AG04450 (cell line): Measurements from ENCODE around the gene MTRF1L. TPM values are rescaled to one million over a fixed set of nuclear protein-coding genes. Genes with fewer than 3 reads are reported as not detected.
A peak's percentile ranks its signal among the peaks of the same experiment; 100 is the strongest.
"Not testable (repeated sequence)": the region's sequence is repeated elsewhere in the genome, so short reads cannot be mapped to it uniquely, and the experiment has no call there.

Source experiments
- CTCF ChIA-PET: fragments of 300-600, 350-600 bp; formaldehyde crosslinking; extraction: SDS; loops from one replicate; lab custom pipeline; 2022; ENCODE audit warnings: antibody characterized with exemption, inconsistent platforms; lab: Charles Lee
- POLR2A ChIA-PET: fragments of 350-600 bp; formaldehyde crosslinking; extraction: SDS; loops from one replicate; lab custom pipeline; 2021; ENCODE audit warnings: antibody characterized with exemption, inconsistent platforms; lab: Yijun Ruan, JAX
- DNase-seq: peaks from one replicate; pipeline ENCODE4 v3.0.0-alpha.2; 2011; ENCODE audit warnings: low read depth, low spot score
- H3K27ac ChIP-seq: one replicate; pipeline ENCODE4 v1.5.1; 2012; ENCODE audit warnings: low read depth, low read length, control low read depth
- H3K27me3 ChIP-seq: one replicate; pipeline ENCODE4 v1.6.0; 2012; ENCODE audit warnings: low read length; ENCODE audit not compliant: control insufficient read depth, insufficient read depth
- H3K4me3 ChIP-seq: 2 replicates; pipeline ENCODE4 v1.5.1; 2011; ENCODE audit warnings: mild to moderate bottlenecking, low read depth, low read length, control low read depth
- H3K9me3 ChIP-seq: 2 replicates; pipeline ENCODE4 v1.5.1; 2012; ENCODE audit warnings: low read length; ENCODE audit not compliant: control insufficient read depth, insufficient read depth
- polyA plus RNA-seq: library from polyadenylated mRNA; depleted of rRNA; stranded (reverse); fragments of >200 nt; gene quantifications from 2 replicates; pipeline ENCODE4 v1.2.3, GENCODE V29; 2011
- TF ChIP-seq, protein P1 (sequence below): IDR thresholded peaks from 2 replicates; pipeline ENCODE4 v1.5.1; 2011; ENCODE audit warnings: low read depth, low read length, control low read depth, inconsistent platforms

Gene MTRF1L
- polyA plus RNA-seq, 1 experiment: 23.7 TPM

DNA sequence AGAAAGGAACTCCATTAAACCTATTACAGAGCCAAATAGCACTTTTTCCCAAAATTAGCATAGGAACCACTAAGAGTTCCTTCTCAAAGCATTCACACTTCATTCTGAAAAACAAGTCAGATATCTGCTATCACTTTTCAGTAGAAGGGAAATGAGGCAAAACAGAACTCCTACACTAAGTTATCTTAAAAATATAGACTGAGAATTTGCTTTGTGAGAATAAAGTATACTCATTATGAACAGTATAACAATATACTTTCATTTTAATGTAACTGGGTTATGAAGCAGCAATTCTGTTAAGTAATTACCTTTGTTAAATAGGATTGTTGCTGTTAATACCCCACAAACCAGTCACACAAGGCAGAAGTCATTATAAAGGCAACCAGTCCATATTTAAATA is 8.7 kb downstream of the MTRF1L start:
- no peak overlapping the region for H3K27ac ChIP-seq
- no peak overlapping the region for H3K4me3 ChIP-seq
- ChIA-PET POLR2A (no interaction called here), CTCF (no interaction called here)
- no peaks in the 10 kb centered on the region for H3K27me3 ChIP-seq
- H3K9me3 ChIP-seq: no peaks in the 10 kb centered on the region
- TF ChIP-seq, protein P1, sequence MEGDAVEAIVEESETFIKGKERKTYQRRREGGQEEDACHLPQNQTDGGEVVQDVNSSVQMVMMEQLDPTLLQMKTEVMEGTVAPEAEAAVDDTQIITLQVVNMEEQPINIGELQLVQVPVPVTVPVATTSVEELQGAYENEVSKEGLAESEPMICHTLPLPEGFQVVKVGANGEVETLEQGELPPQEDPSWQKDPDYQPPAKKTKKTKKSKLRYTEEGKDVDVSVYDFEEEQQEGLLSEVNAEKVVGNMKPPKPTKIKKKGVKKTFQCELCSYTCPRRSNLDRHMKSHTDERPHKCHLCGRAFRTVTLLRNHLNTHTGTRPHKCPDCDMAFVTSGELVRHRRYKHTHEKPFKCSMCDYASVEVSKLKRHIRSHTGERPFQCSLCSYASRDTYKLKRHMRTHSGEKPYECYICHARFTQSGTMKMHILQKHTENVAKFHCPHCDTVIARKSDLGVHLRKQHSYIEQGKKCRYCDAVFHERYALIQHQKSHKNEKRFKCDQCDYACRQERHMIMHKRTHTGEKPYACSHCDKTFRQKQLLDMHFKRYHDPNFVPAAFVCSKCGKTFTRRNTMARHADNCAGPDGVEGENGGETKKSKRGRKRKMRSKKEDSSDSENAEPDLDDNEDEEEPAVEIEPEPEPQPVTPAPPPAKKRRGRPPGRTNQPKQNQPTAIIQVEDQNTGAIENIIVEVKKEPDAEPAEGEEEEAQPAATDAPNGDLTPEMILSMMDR: no peak
- DNase-seq: no peak

DNA sequence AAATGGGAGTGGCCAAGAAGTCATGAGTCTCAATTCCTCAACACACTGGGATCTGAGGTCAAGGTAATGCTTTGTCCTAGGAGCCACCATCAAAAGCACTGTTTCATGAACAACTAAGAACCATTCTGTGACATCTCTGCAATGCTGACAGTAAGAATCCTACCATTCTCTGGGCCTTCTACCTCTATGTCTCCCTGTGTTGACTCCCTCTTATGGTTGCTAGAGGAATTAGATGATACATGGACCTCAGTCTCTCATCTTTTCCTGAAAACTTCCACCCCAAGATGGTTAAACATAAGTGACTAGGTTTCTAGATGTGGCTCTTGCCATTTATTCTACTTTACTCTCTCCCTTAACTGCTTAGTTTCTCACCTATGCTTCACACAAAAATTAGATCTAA is 9.1 kb downstream of the MTRF1L start:
- Histone ChIP-seq H3K9me3 (no peaks in the 10 kb centered on the region), H3K27me3 (no peaks in the 10 kb centered on the region), H3K4me3 (no peak overlapping the region), H3K27ac (no peak overlapping the region)
- TF ChIP-seq, protein P1: no peak
- DNase-seq: no peak
- CTCF ChIA-PET: no interaction called here
- POLR2A ChIA-PET: no interaction called here

DNA sequence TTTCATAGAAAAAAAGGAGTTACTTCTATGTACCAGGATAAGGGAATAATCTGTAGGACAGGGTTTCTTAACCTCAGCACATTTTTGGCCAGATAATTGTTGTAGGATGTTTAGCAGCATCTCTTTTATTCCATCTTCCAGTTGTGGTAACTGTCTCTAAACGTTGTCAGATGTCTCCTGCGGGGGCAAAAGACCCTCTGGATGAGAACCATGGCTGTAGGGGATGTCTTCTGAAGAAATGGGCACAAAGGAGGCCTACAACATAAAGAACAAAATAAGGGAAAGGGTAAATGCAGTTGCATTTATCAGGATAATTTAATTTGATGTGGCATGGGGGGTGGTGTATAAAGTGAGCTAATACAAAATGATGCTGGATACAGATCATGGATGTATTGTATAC is 15.5 kb downstream of the MTRF1L start:
- Histone ChIP-seq H3K4me3 (no peak overlapping the region), H3K27me3 (no peaks in the 10 kb centered on the region), H3K27ac (no peak overlapping the region), H3K9me3 (no peaks in the 10 kb centered on the region; the same call in 1 of the 2 replicates)
- TF ChIP-seq, protein P1: no peak
- ChIA-PET POLR2A (no interaction called here), CTCF (no interaction called here)
- DNase-seq: no peak

DNA sequence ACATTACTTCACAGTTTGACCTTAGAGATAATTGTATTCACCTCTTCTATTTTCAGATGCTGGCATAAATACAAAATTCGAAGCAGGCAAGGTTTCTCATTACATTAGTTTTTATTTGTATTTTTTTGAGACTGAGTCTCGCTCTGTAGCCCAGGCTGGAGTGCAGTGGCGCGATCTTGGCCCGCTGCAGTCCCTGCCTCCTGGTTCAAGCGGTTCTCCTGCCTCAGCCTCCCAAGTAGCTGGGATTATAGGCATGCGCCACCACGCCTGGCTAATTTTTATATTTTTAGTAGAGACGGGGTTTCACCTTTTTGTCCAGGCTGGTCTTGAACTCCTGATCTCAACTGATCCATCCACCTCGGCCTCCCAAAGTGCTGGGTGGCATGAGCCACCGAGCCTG is 17.2 kb downstream of the MTRF1L start:
- H3K4me3 ChIP-seq, H3K27ac ChIP-seq, POLR2A ChIA-PET, DNase-seq, CTCF ChIA-PET, H3K27me3 ChIP-seq, H3K9me3 ChIP-seq: not testable (repeated sequence)

DNA sequence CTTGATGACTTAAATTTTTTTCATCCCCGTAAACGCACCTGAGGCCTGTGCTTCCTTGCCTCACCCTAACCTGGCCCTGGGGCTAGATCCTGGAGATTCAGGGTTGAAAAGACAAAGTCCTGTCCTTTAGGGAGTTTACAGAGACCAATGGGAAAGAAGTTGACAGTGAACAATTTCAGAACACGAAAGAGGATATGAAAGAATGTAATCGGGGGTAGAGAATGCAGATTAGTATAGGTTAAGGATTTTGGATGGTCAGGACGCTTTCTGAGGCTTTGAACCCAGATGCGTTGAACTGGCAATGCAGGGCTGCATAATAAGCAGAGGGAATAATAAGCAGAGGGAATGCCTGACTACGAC is 18.0 kb downstream of the MTRF1L start:
- H3K9me3 ChIP-seq: no peaks in the 10 kb centered on the region; the same call in 1 of the 2 replicates
- DNase-seq: no peak
- no peaks in the 10 kb centered on the region for H3K27me3 ChIP-seq
- CTCF ChIA-PET: no interaction called here
- POLR2A ChIA-PET: no interaction called here
- H3K27ac ChIP-seq: peak overlapping the region; percentile 61
- TF ChIP-seq, protein P1: no peak
- H3K4me3 ChIP-seq: peak overlapping the region; percentile 92
